ENCODE data around the gene CCBE1. TPM values are rescaled to one million over a fixed set of nuclear protein-coding genes. Genes with fewer than 3 reads are reported as not detected.

Gene CCBE1
- total and polyA plus RNA-seq, 9 of the 15 experiments (the other 6 are each of a cell fraction or from before 2014, with no cell fraction given), result 0.20 TPM; not detected in 8

- TF ChIP-seq, protein P1, sequence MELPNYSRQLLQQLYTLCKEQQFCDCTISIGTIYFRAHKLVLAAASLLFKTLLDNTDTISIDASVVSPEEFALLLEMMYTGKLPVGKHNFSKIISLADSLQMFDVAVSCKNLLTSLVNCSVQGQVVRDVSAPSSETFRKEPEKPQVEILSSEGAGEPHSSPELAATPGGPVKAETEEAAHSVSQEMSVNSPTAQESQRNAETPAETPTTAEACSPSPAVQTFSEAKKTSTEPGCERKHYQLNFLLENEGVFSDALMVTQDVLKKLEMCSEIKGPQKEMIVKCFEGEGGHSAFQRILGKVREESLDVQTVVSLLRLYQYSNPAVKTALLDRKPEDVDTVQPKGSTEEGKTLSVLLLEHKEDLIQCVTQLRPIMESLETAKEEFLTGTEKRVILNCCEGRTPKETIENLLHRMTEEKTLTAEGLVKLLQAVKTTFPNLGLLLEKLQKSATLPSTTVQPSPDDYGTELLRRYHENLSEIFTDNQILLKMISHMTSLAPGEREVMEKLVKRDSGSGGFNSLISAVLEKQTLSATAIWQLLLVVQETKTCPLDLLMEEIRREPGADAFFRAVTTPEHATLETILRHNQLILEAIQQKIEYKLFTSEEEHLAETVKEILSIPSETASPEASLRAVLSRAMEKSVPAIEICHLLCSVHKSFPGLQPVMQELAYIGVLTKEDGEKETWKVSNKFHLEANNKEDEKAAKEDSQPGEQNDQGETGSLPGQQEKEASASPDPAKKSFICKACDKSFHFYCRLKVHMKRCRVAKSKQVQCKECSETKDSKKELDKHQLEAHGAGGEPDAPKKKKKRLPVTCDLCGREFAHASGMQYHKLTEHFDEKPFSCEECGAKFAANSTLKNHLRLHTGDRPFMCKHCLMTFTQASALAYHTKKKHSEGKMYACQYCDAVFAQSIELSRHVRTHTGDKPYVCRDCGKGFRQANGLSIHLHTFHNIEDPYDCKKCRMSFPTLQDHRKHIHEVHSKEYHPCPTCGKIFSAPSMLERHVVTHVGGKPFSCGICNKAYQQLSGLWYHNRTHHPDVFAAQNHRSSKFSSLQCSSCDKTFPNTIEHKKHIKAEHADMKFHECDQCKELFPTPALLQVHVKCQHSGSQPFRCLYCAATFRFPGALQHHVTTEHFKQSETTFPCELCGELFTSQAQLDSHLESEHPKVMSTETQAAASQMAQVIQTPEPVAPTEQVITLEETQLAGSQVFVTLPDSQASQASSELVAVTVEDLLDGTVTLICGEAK (IDR thresholded peaks at IDR 0.05), result no peak
- TF ChIP-seq, protein P1 (CRISPR knock-in tag; IDR thresholded peaks at IDR 0.05), result no peak
- TF ChIP-seq, protein P2, sequence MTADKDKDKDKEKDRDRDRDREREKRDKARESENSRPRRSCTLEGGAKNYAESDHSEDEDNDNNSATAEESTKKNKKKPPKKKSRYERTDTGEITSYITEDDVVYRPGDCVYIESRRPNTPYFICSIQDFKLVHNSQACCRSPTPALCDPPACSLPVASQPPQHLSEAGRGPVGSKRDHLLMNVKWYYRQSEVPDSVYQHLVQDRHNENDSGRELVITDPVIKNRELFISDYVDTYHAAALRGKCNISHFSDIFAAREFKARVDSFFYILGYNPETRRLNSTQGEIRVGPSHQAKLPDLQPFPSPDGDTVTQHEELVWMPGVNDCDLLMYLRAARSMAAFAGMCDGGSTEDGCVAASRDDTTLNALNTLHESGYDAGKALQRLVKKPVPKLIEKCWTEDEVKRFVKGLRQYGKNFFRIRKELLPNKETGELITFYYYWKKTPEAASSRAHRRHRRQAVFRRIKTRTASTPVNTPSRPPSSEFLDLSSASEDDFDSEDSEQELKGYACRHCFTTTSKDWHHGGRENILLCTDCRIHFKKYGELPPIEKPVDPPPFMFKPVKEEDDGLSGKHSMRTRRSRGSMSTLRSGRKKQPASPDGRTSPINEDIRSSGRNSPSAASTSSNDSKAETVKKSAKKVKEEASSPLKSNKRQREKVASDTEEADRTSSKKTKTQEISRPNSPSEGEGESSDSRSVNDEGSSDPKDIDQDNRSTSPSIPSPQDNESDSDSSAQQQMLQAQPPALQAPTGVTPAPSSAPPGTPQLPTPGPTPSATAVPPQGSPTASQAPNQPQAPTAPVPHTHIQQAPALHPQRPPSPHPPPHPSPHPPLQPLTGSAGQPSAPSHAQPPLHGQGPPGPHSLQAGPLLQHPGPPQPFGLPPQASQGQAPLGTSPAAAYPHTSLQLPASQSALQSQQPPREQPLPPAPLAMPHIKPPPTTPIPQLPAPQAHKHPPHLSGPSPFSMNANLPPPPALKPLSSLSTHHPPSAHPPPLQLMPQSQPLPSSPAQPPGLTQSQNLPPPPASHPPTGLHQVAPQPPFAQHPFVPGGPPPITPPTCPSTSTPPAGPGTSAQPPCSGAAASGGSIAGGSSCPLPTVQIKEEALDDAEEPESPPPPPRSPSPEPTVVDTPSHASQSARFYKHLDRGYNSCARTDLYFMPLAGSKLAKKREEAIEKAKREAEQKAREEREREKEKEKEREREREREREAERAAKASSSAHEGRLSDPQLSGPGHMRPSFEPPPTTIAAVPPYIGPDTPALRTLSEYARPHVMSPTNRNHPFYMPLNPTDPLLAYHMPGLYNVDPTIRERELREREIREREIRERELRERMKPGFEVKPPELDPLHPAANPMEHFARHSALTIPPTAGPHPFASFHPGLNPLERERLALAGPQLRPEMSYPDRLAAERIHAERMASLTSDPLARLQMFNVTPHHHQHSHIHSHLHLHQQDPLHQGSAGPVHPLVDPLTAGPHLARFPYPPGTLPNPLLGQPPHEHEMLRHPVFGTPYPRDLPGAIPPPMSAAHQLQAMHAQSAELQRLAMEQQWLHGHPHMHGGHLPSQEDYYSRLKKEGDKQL (CRISPR knock-in tag; IDR thresholded peaks at IDR 0.05; ENCODE audit: borderline replicate concordance), result no peak
- TF ChIP-seq RUNX1 (IDR thresholded peaks at IDR 0.05; ENCODE audit: low read depth) (no peak), KDM2B (CRISPR knock-in tag; IDR thresholded peaks at IDR 0.05) (no peak), STAT5A (IDR thresholded peaks at IDR 0.05; ENCODE audit: borderline replicate concordance, low read length) (no peak)
Observed at GRCh38 chr18:59674903-59675270, 22.3 kb downstream of the CCBE1 start (continued).
